Measurements from ENCODE around the gene BCL2L11. TPM values are rescaled to one million over a fixed set of nuclear protein-coding genes. Genes with fewer than 3 reads are reported as not detected.

Gene BCL2L11
- total RNA-seq, 4 donors from 2014 or later, result 8.8 to 41.8 (median 36.1) TPM

DNA sequence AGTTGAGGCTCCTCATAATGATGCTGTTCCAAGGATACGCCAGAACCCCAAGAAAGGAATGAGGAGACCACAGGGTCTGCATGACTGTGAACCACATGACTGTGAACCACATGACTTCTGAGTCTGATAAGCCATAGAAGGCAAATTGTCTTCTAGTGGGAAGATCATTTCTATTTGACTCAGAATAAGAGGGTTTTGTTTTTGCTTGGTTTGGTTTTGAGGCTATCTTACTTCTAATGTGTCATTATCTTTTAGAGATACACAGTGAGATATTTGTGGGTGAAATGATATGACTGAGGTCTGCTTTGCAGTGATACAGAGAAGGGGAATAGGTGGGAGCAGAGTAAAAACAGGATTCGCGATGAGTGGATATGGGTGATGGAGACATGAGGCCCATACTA, 28.9 kb upstream of the BCL2L11 start:
- 81 to 89% methylated on average over 3 of the region's 3 CpGs for WGBS, 2 donors (ENCODE audit: low coverage in 1 of 2)
- DNase-seq, result no peak
- H3K27me3 ChIP-seq, result no peaks in the 10 kb centered on the region
- H3K9me3 ChIP-seq, result no peaks in the 10 kb centered on the region
- no peaks in the 10 kb centered on the region for H3K4me1 ChIP-seq
- in situ Hi-C loops (cut with MboI; ENCODE audit: low pct_ligation_motif_present in 1 of 4, low pct_unique_long_range_greater_than_20kb in 1 of 4, low sequenced_read_pairs in 3 of 4) (no loop called here), intact Hi-C loops (cut with DNase I; ENCODE audit: low total_unique reads) (no loop called here)
- H3K4me3 ChIP-seq, result no peak overlapping the region
- no peak for TF ChIP-seq POLR2A (IDR thresholded peaks at IDR 0.05)
- TF ChIP-seq, protein P1, sequence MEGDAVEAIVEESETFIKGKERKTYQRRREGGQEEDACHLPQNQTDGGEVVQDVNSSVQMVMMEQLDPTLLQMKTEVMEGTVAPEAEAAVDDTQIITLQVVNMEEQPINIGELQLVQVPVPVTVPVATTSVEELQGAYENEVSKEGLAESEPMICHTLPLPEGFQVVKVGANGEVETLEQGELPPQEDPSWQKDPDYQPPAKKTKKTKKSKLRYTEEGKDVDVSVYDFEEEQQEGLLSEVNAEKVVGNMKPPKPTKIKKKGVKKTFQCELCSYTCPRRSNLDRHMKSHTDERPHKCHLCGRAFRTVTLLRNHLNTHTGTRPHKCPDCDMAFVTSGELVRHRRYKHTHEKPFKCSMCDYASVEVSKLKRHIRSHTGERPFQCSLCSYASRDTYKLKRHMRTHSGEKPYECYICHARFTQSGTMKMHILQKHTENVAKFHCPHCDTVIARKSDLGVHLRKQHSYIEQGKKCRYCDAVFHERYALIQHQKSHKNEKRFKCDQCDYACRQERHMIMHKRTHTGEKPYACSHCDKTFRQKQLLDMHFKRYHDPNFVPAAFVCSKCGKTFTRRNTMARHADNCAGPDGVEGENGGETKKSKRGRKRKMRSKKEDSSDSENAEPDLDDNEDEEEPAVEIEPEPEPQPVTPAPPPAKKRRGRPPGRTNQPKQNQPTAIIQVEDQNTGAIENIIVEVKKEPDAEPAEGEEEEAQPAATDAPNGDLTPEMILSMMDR (IDR thresholded peaks at IDR 0.05), result no peak
- TF ChIP-seq POLR2AphosphoS5 (IDR thresholded peaks at IDR 0.05), result no peak
- no peak for TF ChIP-seq EP300 (IDR thresholded peaks at IDR 0.05; ENCODE audit: low read depth)
- H3K36me3 ChIP-seq, result no peaks in the 10 kb centered on the region
- no peak overlapping the region for H3K27ac ChIP-seq

DNA sequence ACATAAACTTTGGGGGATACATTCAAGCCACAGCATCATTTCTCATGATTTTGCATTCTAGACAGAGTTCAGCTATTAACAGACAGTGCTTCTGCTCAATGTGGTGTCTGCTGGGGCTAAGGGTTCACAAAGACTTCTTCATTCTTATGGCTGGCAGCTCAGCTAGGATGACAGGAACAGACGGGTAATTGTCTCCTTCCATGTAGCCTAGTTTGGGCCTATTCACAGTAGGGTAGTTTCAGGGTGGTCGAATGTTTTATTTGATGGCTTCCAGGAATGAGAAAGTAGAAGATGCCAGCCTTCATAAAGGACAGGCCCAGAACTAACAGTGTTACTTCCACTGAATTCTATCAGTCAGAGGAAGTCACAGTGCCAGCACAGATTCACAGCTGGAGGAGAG, 26.0 kb upstream of the BCL2L11 start:
- Histone ChIP-seq H3K4me3 (no peak overlapping the region), H3K4me1 (no peaks in the 10 kb centered on the region), H3K9me3 (no peaks in the 10 kb centered on the region), H3K27ac (no peak overlapping the region), H3K36me3 (no peaks in the 10 kb centered on the region), H3K27me3 (no peaks in the 10 kb centered on the region)
- in situ Hi-C loops (cut with MboI; ENCODE audit: low pct_ligation_motif_present in 1 of 4, low pct_unique_long_range_greater_than_20kb in 1 of 4, low sequenced_read_pairs in 3 of 4) (no loop called here), intact Hi-C loops (cut with DNase I; ENCODE audit: low total_unique reads) (no loop called here)
- DNase-seq, result no peak
- WGBS, 2 donors (ENCODE audit: low coverage in 1 of 2), result 91% methylated on average over 2 of the region's 2 CpGs; no CpG with 5 or more reads in 1 of the 2 donors
- TF ChIP-seq POLR2A (IDR thresholded peaks at IDR 0.05), result no peak
- no peak for TF ChIP-seq EP300 (IDR thresholded peaks at IDR 0.05; ENCODE audit: low read depth)
- TF ChIP-seq POLR2AphosphoS5 (IDR thresholded peaks at IDR 0.05), result no peak
- TF ChIP-seq, protein P1 (IDR thresholded peaks at IDR 0.05), result no peak

DNA sequence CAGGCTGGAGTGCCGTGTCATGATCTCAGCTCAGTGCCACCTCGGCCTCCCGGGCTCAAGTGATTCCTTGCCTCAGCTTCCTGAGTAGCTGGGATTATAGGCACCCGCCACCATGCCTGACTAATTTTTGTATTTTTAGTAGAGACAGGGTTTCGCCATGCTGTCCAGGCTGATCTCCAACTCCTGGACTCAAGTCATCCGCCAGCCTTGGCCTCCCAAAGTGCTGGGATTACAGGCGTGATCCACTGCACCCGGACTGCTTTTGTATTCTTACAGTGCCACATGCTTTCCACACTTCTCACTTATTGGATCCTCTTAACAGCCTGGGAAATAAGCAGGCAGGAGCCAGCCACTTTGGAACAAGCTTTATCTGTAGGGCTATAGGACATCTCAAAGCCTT, 25.3 kb upstream of the BCL2L11 start:
- Histone ChIP-seq H3K27ac (no peak overlapping the region), H3K36me3 (no peaks in the 10 kb centered on the region), H3K4me3 (no peak overlapping the region), H3K27me3 (no peaks in the 10 kb centered on the region), H3K9me3 (no peaks in the 10 kb centered on the region), H3K4me1 (no peaks in the 10 kb centered on the region)
- intact Hi-C loops (cut with DNase I; ENCODE audit: low total_unique reads), result no loop called here
- TF ChIP-seq, protein P1 (IDR thresholded peaks at IDR 0.05), result no peak
- no peak for TF ChIP-seq EP300 (IDR thresholded peaks at IDR 0.05; ENCODE audit: low read depth)
- no peak for TF ChIP-seq POLR2AphosphoS5 (IDR thresholded peaks at IDR 0.05)
- no peak for TF ChIP-seq POLR2A (IDR thresholded peaks at IDR 0.05)
- in situ Hi-C loops (cut with MboI; ENCODE audit: low pct_ligation_motif_present in 1 of 4, low pct_unique_long_range_greater_than_20kb in 1 of 4, low sequenced_read_pairs in 3 of 4), result no loop called here
- 93 to 95% methylated on average over 6 to 8 of the region's 8 CpGs for WGBS, 2 donors (ENCODE audit: low coverage in 1 of 2)
- DNase-seq, result no peak

DNA sequence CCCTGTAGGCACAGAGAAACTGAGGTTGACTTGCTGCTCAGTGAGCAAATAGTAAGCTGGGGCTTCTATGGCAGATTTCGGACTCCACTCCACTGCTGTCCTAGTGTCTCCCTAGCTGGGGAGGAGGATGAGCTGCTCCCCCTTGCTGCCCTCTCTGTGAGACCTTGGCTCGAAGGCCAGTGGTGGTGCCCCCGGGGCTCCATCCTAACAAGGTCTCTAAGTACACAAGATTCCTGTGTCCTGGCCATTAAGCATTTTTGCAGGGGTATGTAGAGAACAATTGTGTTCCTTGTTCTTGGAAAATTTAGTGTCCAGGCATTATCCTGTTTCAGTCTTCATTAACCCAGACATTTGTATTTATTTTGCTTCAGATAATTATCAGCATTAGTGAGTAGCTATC, 21.3 kb upstream of the BCL2L11 start:
- WGBS, 2 donors (ENCODE audit: low coverage in 1 of 2), result 79 to 90% methylated on average over 2 to 3 of the region's 3 CpGs
- Histone ChIP-seq H3K27ac (no peak overlapping the region), H3K9me3 (no peaks in the 10 kb centered on the region), H3K4me3 (no peak overlapping the region), H3K36me3 (no peaks in the 10 kb centered on the region), H3K27me3 (no peaks in the 10 kb centered on the region), H3K4me1 (no peaks in the 10 kb centered on the region)
- intact Hi-C loops (cut with DNase I; ENCODE audit: low total_unique reads) (no loop called here), in situ Hi-C loops (cut with MboI; ENCODE audit: low pct_ligation_motif_present in 1 of 4, low pct_unique_long_range_greater_than_20kb in 1 of 4, low sequenced_read_pairs in 3 of 4) (no loop called here)
- no peak for DNase-seq
- TF ChIP-seq, protein P1 (IDR thresholded peaks at IDR 0.05), result no peak
- TF ChIP-seq POLR2A (IDR thresholded peaks at IDR 0.05) (no peak), EP300 (IDR thresholded peaks at IDR 0.05; ENCODE audit: low read depth) (no peak), POLR2AphosphoS5 (IDR thresholded peaks at IDR 0.05) (no peak)

Measured in transverse colon (tissue), 4 donors.